ENCODE measurements around the gene VASN. TPM values are rescaled to one million over a fixed set of nuclear protein-coding genes. Genes with fewer than 3 reads are reported as not detected.

VASN gene
- total RNA-seq, 2 experiments from 2014 or later = not detected

DNA sequence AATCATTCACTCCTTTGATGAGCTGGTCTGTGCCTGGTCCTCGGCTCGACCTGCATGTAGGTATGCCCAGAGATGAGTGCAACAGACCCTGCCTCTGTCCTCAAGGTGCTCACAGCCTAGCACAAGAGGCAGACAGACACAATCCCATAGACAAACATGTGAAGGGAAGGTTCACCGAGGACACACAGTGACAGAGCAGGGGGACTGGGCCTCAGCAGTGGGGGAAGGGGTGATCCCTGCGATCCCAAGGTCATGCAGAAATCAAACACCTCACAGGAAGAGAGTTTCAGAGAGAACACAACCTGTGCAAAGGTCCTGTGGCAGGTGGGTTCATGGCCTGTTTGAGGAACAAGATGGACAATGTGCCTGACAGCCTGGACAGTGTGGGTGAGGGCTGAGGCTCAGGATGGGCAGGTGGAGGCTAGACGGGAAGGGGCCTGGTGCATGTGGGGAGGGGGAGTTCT, 4.2 kb upstream of the VASN start:
- Histone ChIP-seq H3K9me3 (ENCODE audit: low read length) (no peaks in the 10 kb centered on the region), H3K4me2 (ENCODE audit: low read length) (no peak overlapping the region), H3K36me3 (ENCODE audit: insufficient read depth, low read length) (peaks cover 43% of the 10 kb centered on the region), H3K27ac (ENCODE audit: low read depth, low read length, poor library complexity, severe bottlenecking) (no peak overlapping the region), H2AFZ (ENCODE audit: low read length) (no peak overlapping the region), H3K4me1 (ENCODE audit: insufficient read depth, low read length, poor library complexity, severe bottlenecking) (peaks cover 22% of the 10 kb centered on the region), H3K4me3 (ENCODE audit: low read depth, low read length, poor library complexity, severe bottlenecking) (no peak overlapping the region), H3K79me2 (ENCODE audit: insufficient read depth, low read depth, low read length) (no peaks in the 10 kb centered on the region), H4K20me1 (ENCODE audit: insufficient read depth, low read length) (peaks cover 3% of the 10 kb centered on the region; the same call in 1 of the 2 replicates), H3K9me2 (ENCODE audit: insufficient read depth, low read length) (no peaks in the 10 kb centered on the region)
- TF ChIP-seq EZH2phosphoT487 (IDR thresholded peaks at IDR 0.05; ENCODE audit: borderline replicate concordance, low read depth, low read length) = no peak
- TF ChIP-seq, protein P1, sequence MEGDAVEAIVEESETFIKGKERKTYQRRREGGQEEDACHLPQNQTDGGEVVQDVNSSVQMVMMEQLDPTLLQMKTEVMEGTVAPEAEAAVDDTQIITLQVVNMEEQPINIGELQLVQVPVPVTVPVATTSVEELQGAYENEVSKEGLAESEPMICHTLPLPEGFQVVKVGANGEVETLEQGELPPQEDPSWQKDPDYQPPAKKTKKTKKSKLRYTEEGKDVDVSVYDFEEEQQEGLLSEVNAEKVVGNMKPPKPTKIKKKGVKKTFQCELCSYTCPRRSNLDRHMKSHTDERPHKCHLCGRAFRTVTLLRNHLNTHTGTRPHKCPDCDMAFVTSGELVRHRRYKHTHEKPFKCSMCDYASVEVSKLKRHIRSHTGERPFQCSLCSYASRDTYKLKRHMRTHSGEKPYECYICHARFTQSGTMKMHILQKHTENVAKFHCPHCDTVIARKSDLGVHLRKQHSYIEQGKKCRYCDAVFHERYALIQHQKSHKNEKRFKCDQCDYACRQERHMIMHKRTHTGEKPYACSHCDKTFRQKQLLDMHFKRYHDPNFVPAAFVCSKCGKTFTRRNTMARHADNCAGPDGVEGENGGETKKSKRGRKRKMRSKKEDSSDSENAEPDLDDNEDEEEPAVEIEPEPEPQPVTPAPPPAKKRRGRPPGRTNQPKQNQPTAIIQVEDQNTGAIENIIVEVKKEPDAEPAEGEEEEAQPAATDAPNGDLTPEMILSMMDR (conservative IDR thresholded peaks at IDR 0.05; ENCODE audit: low read length) = no peak
- CTCF ChIA-PET (ENCODE audit: unreplicated experiment) = no interaction called here
- intact Hi-C loops (cut with micrococcal nuclease; ENCODE audit: unreplicated experiment) = no loop called here
- BruUV-seq (replicated peaks) = no TSS peak
- DNase-seq (ENCODE audit: low spot score) = no peak
- POLR2A ChIA-PET = interaction anchor here (0.6 kb wide), 1 partner anchor 339 kb away, joined by 5 read pairs; no protein-coding TSS in a partner anchor

DNA sequence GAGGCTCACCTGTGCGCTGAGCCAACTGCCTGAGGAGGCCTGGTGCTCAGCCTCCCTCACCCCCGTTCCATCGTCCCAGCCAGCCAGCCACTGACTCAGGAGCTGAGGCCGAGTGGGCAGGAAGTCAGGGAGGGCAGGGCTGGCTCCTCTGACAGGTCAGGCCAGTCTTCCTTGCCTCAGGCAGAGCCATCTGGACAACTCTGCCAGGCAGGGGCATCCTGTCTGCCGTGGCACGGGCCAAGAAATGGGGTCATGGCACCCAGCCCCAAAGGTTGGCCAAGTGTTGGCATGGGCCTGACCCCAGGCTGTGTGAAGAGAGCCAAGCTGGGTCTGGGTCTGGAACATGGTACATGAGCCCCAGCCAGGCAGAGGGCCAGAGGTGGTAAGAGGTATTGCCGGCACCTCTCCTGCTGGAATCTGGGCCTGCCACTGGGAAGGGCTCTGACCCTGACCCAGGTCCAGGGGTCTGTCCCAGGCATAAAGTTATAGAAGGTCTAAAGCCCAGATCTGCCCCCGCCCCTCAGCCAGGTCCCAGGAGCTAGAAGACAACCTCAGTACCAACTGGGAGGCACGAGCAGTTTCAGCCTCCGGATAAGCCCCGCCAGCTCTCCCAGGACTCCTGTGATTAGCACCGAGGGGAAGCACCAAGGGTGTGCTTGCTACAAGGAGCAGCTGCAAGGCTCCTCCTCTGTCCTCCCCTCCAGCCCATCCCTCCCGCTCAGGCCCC, 2.5 kb upstream of the VASN start:
- POLR2A ChIA-PET = no interaction called here
- H3K4me2 ChIP-seq (ENCODE audit: low read length) = no peak overlapping the region

More for the DNA sequence above, 2.5 kb upstream of the VASN start:
- H3K4me3 ChIP-seq (ENCODE audit: low read depth, low read length, poor library complexity, severe bottlenecking) = no peak overlapping the region
- no peaks in the 10 kb centered on the region for H3K9me2 ChIP-seq (ENCODE audit: insufficient read depth, low read length)
- peaks cover 22% of the 10 kb centered on the region for H3K4me1 ChIP-seq (ENCODE audit: insufficient read depth, low read length, poor library complexity, severe bottlenecking)
- no peak overlapping the region for H3K27ac ChIP-seq (ENCODE audit: low read depth, low read length, poor library complexity, severe bottlenecking)
- no peak overlapping the region for H2AFZ ChIP-seq (ENCODE audit: low read length)
- no peak for DNase-seq (ENCODE audit: low spot score)
- H3K36me3 ChIP-seq (ENCODE audit: insufficient read depth, low read length) = peaks cover 25% of the 10 kb centered on the region
- no peaks in the 10 kb centered on the region for H3K9me3 ChIP-seq (ENCODE audit: low read length)
- TF ChIP-seq, protein P1 (conservative IDR thresholded peaks at IDR 0.05; ENCODE audit: low read length) = no peak
- TF ChIP-seq EZH2phosphoT487 (IDR thresholded peaks at IDR 0.05; ENCODE audit: borderline replicate concordance, low read depth, low read length) = no peak
- intact Hi-C loops (cut with micrococcal nuclease; ENCODE audit: unreplicated experiment) = no loop called here
- no peaks in the 10 kb centered on the region for H3K79me2 ChIP-seq (ENCODE audit: insufficient read depth, low read depth, low read length)
- BruUV-seq (replicated peaks) = no TSS peak
- CTCF ChIA-PET (ENCODE audit: unreplicated experiment) = no interaction called here
- H4K20me1 ChIP-seq (ENCODE audit: insufficient read depth, low read length) = peaks cover 6% of the 10 kb centered on the region; the same call in 1 of the 2 replicates
